HTERT RPE-1 (cell line): ENCODE data around the gene ALG14.

Experiments used
- in situ Hi-C: fragments of 300-500 bp; cut with MboI; formaldehyde crosslinking; loops from 4 replicates; pipeline ENCODE4 v1.14.3; 2020; ENCODE audit warnings: low sequenced_read_pairs

The ALG14 gene

DNA sequence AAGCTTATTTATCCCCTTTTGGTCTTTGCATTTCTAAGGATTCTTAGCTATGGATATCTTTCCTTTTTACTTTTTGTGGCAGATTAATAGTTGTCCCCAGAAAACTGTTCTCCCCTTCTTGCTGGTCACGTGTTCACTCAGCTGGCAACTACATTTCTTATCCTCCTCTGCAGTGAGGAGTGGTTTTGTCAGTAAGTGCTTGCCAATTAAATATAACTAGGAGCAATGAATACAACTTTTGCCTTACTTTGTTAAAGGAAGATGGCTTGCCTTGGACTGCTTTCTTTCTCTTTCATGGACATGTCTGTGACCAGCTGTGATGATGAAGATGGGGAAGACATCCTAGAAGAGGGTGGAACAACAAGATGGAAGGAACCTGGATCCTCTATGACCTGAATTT is 15.6 kb upstream of the ALG14 start:
- in situ Hi-C loops = no loop called here

DNA sequence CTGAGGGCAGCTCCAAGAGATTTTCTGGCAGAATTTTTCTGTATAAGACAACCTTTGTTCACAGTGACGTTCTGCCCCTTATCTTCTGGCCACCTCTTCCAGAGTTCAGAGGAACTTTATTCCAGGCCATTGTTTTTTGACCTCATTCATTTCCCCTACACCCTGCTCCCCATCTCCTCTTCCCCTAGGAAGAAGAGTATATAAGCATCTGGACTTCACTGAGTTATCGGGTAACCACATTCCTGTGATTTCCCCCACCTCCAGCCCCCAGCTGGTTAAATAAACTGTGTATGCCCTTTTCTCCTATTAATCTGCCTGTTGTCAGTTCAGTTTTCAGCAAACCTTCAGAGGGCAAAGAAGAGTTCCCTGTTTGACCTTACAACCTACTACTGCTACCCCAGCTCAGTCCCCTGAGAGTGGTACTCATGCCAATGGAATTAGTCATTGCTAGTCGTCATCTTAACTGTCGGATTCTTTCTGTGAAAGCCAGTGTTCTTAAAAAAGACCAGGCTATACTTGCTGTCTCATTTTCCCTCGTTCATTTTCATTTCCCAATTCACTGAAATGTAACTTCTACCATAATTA is 14.3 kb upstream of the ALG14 start:
- in situ Hi-C loops = no loop called here

GRCh38 chr1:95085376-95085775 is 12.6 kb upstream of the ALG14 start:
- in situ Hi-C loops = no loop called here

GRCh38 chr1:95084317-95085176 is 11.8 kb upstream of the ALG14 start:
- in situ Hi-C loops = no loop called here

DNA sequence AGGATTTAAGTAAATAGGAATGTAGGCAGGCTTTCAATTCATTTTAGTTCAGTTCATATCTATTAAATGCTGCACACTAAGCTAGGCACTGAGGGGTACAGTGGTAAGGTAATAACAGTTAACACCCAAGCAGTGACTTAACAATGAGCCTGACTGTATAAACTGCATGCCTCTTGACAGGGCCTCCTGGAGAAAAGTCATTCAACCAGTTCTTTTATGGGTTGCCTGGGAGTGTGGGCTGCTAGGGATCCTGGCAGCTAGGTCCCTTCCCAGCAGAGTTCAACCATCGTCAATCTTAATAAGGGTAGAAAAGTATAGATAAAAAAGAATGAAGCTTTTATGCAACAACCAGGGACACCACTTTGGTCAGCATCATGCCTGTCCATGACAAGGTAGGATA is 8.1 kb upstream of the ALG14 start:
- in situ Hi-C loops = no loop called here

GRCh38 chr1:95080446-95080845 is 7.7 kb upstream of the ALG14 start:
- in situ Hi-C loops = no loop called here

GRCh38 chr1:95076034-95076433 is 3.3 kb upstream of the ALG14 start:
- in situ Hi-C loops = no loop called here

DNA sequence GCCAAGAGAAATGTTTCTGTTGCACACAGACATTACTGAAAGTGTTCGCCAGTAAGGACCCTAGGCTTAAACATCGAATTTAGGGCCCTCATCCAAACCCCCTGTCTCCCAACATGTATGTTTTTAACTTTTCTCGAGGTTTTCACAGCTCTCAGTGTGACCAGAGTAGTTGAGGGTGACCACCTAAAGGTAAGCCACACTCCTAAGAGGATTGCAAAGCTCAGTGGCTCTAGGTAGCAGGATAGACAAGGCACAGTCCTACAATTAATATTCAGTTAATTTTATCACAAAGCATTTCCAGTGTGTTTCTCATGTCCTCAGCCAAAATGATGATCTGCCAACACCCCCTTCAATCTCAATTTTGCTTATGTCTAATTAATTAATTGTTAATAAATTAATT is 695 bp upstream of the ALG14 start:
- in situ Hi-C loops = no loop called here

DNA sequence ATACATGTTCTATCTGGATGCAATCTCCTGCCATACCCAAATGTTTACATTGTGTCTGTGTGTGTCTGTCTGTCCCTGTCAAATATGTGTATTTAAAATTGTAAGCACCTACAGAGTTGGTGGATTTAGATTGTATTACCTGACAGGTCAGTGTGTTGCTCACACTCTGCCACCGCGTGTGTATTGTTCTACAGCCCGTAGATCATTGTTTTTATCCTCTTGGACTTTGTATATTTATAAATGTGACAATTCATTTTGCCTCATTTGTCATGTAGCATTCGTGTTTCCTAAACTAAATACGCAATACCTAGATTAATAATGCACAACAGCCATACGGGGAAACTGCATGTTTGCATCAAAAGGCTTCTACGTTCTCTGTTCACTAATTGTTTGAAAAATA is 634 bp downstream of the ALG14 start:
- in situ Hi-C loops = no loop called here

DNA sequence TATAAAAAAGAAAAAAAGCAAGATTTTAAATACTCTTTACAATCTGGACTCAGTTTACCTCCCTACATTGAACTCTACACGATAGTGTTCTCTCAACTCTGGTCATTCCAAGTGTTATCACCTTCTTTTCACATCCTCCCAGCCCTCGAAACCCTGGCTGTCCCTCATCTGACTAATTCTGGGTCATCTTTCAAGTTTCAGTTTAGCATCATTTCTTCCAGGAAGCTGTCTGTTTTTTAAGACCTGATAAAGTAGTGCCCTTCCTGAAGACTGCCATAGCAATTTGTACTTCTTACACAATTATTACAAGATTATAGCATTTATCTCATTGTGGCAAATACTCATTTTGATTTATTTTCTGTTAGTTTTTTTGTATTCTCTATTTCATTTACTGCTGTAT is 1.2 kb downstream of the ALG14 start:
- in situ Hi-C loops = no loop called here

- in situ Hi-C loops = no loop called here
Measured at GRCh38 chr1:95069710-95070093, 3.0 kb downstream of the ALG14 start.

DNA sequence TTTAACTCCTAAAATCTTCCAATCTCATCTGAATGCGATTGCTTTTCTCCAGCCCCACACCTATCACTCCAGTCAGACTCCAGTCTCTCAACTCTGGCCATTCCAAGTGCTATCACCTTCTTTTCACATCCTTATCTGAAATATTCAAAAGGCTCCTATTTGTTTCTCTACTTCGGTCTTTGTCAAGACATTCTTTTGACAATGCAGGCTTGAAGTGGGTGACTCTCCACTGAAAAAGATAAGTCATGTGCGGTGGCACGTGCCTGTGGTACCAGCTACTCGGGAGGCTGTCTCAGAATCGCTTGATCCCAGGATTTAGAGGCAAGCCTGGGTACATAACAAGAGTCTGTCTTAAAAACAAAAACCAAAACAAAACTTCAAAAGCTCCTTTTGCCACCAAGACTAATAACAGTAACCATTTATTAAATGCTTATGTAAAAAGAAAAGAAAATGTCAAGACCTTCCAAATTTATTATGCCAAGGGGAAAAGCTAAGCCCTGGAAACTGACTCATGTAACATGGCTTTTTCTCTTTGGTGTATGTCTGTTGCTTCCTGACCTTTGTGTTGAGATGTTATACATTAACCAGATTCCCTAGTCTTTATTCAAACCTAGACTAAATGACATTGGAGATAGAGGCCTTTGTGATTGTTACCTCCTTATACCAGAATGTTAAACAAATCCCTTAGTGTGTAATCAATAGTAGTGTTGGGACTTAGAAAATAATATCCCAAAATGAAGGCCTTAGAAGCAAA is 3.6 kb downstream of the ALG14 start:
- in situ Hi-C loops = no loop called here

DNA sequence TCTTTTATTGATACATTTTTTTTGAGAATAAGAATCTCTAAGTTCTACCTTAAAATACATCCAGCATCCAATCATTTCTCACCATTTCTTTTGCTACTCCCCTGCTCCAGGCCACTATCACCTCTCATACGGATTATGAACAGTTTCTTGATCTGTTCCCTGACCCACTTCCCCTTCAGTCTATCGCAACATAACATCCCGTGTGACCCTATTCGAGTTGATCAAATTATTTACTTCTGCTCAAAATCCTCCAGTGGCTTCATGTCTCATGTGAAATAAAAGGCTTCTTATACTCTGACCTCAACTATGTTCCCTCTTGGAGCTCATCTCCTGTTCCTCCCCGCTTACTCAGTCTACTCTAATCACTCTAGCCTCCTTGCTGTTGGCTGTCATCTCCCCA is 5.2 kb downstream of the ALG14 start:
- in situ Hi-C loops = no loop called here

DNA sequence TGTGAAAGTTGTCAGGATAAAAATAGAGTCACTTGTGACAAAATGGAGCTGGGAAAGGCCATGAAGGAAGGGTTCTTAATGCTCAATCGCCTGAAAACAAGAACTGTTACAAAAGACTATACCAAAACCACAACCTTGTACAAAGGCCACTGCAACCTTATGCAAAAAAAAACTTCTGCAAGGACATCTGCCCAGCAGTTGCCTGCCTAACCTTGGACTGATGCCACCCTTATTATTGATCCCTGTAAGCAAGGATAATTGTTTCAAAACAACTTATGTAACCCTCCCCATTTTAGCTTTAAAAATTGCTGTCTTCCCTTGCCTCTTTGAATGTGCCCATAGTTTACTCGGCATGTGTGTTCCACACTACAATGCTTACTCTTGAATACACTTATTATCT is 5.7 kb downstream of the ALG14 start:
- in situ Hi-C loops = no loop called here

DNA sequence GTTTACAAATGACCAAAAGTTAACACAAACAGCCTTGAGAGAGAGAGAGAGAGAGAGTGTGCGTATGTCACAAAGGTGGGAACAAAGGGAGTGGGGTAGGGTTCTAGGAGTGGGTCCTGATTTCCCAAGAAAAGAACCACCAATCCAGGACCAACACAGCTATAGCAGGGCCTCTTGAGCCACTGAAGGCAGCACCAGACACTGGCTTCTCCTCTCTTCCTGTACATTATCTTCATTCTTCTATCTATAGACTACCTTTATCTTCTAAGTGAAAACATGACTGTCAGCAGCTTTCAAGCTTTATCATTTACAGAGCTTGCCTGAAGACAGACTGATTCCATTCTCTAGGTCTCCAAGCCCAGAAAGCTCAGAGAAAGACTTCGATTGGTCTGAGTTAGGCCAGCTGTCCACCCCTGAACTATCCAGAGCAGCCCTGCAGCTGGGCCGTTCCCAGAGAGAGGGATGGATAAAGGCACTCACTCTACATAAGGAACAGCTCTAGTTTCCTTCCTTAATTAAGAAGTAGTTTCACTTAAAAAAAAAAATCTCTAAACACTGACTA is 11.2 kb downstream of the ALG14 start:
- in situ Hi-C loops = no loop called here

- in situ Hi-C loops = no loop called here
Measured at GRCh38 chr1:95058974-95059373, 13.8 kb downstream of the ALG14 start.

GRCh38 chr1:95057351-95057750 is 15.4 kb downstream of the ALG14 start:
- in situ Hi-C loops = no loop called here

DNA sequence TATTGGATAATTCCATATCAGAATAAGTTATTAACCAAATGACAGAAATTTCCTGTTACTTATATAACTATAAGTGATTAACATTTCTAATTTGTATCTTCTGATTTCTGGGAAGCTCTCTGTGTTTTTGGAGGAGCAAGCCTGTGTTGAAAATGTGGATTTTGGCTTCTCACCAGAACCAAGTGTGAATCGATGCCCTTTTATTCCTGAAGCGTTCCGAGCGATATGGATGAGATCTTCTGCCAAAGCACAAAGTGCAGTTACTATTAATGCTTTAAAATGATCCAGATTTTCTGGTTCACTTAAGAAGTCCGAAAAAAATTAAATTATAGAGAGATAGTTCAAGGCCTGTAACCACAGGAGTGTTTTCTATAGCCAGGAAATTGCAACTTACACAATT is 22.8 kb downstream of the ALG14 start:
- in situ Hi-C loops = loop anchor here (25.0 kb wide), 1 partner anchor 213 kb away; no protein-coding TSS in a partner anchor

DNA sequence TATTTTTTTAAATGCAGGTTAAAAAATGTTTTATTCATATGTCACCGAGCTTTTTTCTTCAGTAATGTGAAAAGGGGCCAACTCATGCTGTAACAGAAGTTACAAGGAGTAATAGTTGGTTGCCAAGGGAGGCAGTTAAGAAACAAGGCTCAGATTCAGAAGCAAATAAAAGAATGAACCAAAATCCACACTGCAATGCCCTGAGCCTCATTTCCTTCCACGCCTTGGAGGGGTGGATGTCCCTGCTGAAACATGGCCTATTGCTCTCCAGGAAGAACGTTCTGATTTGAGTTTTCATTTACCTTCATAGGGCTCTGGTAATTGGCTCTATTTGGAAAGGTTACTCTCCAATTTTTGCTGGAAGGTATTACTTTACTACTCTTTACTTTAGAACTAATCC is 24.4 kb downstream of the ALG14 start:
- in situ Hi-C loops = loop anchor here (25.0 kb wide), 1 partner anchor 211 kb away; no protein-coding TSS in a partner anchor

DNA sequence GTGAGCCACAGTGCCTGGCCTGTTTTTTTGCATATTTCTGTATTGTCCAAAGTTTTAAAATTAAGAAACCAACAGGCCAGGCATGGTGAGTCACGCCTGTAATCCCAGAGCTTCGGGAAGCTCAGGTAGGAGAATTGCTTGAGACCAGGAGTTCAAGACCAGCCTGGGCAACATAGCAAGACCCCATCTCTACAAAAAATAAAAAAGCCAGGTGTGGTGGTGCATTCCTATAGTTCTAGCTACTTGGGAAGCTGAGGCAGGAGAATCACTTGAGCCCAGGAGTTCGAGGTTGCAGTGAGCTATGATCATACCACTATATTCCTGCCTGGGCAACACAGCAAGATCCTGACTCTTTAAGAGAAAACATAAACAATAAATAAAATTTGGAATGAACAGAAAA is 25.1 kb downstream of the ALG14 start:
- in situ Hi-C loops = loop anchor here (25.0 kb wide), 1 partner anchor 210 kb away; no protein-coding TSS in a partner anchor

GRCh38 chr1:95046359-95046758 is 26.4 kb downstream of the ALG14 start:
- in situ Hi-C loops = loop anchor here (25.0 kb wide), 1 partner anchor 209 kb away; no protein-coding TSS in a partner anchor
